VCaP (cell line): ENCODE measurements around the gene IRF2BP2.
"Not testable (repeated sequence)": the region's sequence is repeated elsewhere in the genome, so short reads cannot be mapped to it uniquely, and the experiment has no call there.

ENCODE experiments used
- H3K27ac ChIP-seq: fragments of 450-650 bp; 2 replicates; pipeline ENCODE4 v1.5.1; 2017
- CTCF ChIP-seq: fragments of 450-650 bp; conservative IDR thresholded peaks from 2 replicates; pipeline ENCODE4 v1.5.1; 2017; ENCODE audit warnings: mild to moderate bottlenecking, moderate library complexity

The IRF2BP2 gene

GRCh38 chr1:234643850-234644134 lies 33.8 kb upstream of the IRF2BP2 start:
- TF ChIP-seq CTCF = no peak

GRCh38 chr1:234643111-234643849 lies 33.3 kb upstream of the IRF2BP2 start:
- TF ChIP-seq CTCF = no peak

More at GRCh38 chr1:234643850-234644134, 33.8 kb upstream of the IRF2BP2 start:
- H3K27ac ChIP-seq = peak overlapping the region; percentile 72

GRCh38 chr1:234642428-234642827 lies 32.5 kb upstream of the IRF2BP2 start:
- no peak for TF ChIP-seq CTCF
- H3K27ac ChIP-seq = peak overlapping the region; percentile 72

More at GRCh38 chr1:234643111-234643849, 33.3 kb upstream of the IRF2BP2 start:
- H3K27ac ChIP-seq = peak overlapping the region; percentile 72

- no peak overlapping the region for H3K27ac ChIP-seq
- TF ChIP-seq CTCF = no peak
These were observed 30.0 kb upstream of the IRF2BP2 start for GRCh38 chr1:234639961-234640360.

- TF ChIP-seq CTCF = no peak
- 0 out of 2 replicates have a peak overlapping the region, but pooled peaks have one; percentile 10 for H3K27ac ChIP-seq
These were observed 29.1 kb upstream of the IRF2BP2 start for GRCh38 chr1:234638832-234639799.

- not testable (repeated sequence) for H3K27ac ChIP-seq
These were observed 24.9 kb upstream of the IRF2BP2 start for GRCh38 chr1:234634922-234635321.

- no peak overlapping the region for H3K27ac ChIP-seq
- TF ChIP-seq CTCF = no peak
These were observed 24.4 kb upstream of the IRF2BP2 start for GRCh38 chr1:234634387-234634786.
